ENCODE data around the gene DDX6.

DNA sequence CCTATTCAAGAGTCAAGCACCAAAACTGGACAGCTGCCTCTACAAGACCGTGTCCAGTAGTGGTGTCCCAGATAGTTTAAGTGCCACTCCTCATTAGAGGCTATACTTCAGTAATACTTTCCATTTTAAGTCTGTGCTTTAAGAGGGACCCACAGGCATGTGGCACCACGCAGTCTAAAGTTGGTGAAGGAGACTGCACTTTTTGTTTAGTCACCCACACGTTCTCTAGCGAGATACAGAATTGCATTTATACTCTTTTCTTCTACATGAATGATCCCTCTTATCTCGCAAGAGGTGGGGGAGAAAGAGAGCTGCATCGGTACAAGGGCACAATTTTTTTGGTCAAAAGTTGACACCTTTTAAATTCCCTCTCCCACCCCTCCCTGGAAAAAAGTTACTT, 41.5 kb downstream of the DDX6 start:
- TF ChIP-seq, protein P1, sequence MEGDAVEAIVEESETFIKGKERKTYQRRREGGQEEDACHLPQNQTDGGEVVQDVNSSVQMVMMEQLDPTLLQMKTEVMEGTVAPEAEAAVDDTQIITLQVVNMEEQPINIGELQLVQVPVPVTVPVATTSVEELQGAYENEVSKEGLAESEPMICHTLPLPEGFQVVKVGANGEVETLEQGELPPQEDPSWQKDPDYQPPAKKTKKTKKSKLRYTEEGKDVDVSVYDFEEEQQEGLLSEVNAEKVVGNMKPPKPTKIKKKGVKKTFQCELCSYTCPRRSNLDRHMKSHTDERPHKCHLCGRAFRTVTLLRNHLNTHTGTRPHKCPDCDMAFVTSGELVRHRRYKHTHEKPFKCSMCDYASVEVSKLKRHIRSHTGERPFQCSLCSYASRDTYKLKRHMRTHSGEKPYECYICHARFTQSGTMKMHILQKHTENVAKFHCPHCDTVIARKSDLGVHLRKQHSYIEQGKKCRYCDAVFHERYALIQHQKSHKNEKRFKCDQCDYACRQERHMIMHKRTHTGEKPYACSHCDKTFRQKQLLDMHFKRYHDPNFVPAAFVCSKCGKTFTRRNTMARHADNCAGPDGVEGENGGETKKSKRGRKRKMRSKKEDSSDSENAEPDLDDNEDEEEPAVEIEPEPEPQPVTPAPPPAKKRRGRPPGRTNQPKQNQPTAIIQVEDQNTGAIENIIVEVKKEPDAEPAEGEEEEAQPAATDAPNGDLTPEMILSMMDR (IDR thresholded peaks at IDR 0.05) = no peak
- TF ChIP-seq POLR2A (IDR thresholded peaks at IDR 0.05) = no peak
